GM19239 (cell line): ENCODE results near the gene FXR2.
"Not testable (repeated sequence)": the region's sequence is repeated elsewhere in the genome, so short reads cannot be mapped to it uniquely, and the experiment has no call there.

Source experiments
- DNase-seq: peaks from one replicate; pipeline ENCODE4 v3.0.0; 2011; ENCODE audit warnings: low spot score; ENCODE audit not compliant: insufficient read length
- FAIRE-seq: peaks from 2 replicates; lab custom pipeline; 2011; peaks lifted over from hg19 to GRCh38; lab: Jason Lieb, UNC

FXR2 gene

GRCh38 chr17:7631398-7632380 is 17.0 kb upstream of the FXR2 start:
- DNase-seq = no peak
- FAIRE-seq = no peak

DNA sequence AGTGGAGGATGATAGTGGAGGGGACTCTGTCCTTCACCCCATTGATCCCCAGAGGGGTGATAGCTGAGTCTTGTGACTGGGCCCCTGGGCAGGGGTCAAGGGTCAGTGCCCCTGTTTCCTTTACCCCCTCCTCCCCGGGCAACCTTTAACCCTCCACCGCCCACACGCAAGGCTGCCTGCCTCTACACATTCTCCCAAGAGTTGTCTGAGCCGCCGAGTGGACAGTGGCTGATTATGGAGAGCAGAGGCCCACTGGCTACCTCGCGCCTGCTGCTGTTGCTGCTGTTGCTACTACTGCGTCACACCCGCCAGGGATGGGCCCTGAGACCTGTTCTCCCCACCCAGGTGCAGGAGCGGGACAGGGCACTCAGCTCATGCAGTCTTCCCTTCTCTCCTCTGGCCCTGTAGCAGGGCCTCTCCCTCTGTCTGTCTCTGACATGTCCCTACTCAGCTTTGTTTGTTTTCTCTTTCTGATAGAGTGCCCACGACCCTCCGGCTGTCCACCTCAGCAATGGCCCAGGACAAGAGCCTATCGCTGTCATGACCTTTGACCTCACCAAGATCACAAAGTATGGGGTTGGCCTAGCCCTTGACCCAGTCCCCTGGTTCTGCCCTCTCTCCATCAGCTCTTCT is 15.4 kb upstream of the FXR2 start, which contains the start of gene SHBG:
SHBG (plus strand) TSS at position 197 of the 633 bp plus-strand sequence; CDS start at position 235, 38 bp downstream.
- DNase-seq (no peak), FAIRE-seq (no peak)

DNA sequence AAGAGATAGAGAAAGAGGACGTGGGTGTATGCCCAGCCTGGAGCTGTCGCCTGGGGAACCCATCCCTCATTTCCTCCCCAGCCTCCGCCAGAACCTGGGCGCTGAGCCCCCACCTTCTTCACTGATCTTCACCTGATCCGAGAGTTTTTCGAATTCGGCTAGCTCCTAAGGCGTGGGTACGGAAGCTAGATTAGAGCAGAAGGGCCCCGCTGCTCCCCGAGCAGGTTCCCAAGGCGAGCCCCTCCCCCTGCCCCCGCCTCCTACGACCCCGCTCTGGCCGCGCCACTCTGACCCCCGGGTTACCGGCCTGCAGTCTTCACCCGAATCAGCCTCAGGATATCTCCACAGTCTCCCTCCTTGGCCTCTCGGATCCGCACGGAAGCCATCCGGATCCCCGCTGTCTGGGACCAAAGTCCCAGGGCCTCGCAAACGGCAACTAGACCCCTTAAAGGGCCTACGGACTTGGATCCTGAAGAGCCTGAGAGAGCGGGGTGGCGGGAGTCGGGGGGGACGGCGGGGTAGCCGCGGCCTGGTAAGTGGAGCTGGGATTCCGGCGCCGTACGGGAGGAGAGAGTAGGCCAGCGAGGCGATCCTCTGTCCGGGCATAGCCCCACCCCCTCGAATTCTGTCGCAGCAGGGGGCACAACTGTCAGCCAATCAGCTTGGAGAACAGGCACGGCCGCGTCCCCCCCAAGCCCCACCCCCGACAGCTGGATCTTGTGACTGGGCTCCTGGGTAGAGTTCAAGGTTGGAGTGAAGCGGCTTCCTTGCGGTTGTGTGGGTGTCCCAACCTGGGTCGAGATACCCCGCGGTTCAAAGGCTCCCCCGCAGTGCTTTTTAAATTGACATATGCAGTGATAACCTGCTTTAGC is 12.8 kb upstream of the FXR2 start, which contains the start of gene SAT2:
SAT2 (minus strand) TSS at position 572 of the 872 bp plus-strand sequence; CDS start at position 386, 186 bp downstream.
- DNase-seq (peak; percentile 95), FAIRE-seq (peak; percentile 98)

DNA sequence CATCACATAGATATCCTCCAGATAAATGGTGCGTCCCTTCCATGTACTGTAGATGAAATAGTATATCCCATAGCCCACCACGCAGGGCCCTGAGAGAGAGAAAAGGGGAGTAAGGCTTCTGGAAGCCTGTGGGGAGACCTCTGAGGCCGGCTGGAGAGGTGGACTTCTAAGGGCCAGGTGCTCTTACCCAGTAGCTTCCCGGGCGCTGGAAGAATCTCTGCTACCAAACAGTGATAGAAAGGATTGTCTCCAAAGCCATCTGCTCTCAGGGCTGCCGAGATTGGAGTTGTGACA is 12.2 kb upstream of the FXR2 start:
- FAIRE-seq (no peak), DNase-seq (no peak)

GRCh38 chr17:7626307-7626706 is 11.6 kb upstream of the FXR2 start:
- no peak for DNase-seq
- no peak for FAIRE-seq

- FAIRE-seq, DNase-seq: not testable (repeated sequence)
Measured at GRCh38 chr17:7625749-7626148, 11.1 kb upstream of the FXR2 start.

- no peak for FAIRE-seq
Measured at GRCh38 chr17:7623661-7624060, 9.0 kb upstream of the FXR2 start.

GRCh38 chr17:7620835-7621234 is 6.1 kb upstream of the FXR2 start:
- DNase-seq (no peak), FAIRE-seq (no peak)

More at GRCh38 chr17:7623661-7624060, 9.0 kb upstream of the FXR2 start:
- no peak for DNase-seq

DNA sequence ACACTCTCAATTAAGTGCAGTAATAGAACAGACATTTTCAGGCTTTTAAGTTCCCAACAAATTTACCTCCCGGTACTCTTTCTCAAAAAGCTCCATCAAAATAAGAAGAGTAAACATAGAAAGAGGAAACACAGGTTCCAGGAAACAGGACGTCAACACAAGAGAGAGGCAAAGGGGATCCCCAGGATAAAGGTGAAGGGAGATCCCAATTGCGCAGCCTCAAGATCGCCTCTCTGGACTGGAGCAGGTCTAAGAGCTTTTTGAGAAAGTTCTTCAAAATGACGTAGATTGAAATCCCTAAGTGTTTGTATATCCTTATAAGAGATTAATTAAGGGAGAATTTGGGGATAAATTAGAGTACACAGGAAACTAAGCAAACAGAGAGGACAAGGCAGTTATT is 3.9 kb upstream of the FXR2 start:
- DNase-seq (no peak), FAIRE-seq (no peak)

DNA sequence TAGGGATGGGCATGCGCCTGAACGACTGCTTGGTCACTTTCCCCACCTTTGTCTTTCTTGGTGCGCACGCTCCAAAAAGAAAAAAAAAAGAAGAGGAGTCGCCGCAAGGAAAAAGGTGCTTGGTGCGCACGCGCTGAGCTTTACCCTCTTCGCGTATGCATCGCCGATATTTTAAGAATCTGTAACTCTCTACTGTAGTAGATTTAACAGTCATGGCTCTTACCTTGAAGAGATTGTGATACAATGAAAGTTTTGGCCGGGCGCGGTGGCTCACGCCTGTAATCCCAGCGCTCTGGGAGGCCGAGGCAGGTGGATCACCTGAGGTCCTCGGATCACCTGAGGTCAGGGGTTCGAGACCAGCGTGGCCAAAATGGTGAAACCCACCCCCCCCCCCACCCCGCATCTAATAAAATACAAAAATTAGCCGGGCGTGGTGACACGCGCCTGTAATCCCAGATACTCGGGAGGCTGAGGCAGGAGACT is 609 bp upstream of the FXR2 start:
- DNase-seq (no peak), FAIRE-seq (no peak)

GRCh38 chr17:7613769-7614424 is 800 bp downstream of the FXR2 start:
- DNase-seq (no peak), FAIRE-seq (no peak)

- FAIRE-seq = no peak
- no peak for DNase-seq
Measured at GRCh38 chr17:7612294-7612640, 2.4 kb downstream of the FXR2 start.

DNA sequence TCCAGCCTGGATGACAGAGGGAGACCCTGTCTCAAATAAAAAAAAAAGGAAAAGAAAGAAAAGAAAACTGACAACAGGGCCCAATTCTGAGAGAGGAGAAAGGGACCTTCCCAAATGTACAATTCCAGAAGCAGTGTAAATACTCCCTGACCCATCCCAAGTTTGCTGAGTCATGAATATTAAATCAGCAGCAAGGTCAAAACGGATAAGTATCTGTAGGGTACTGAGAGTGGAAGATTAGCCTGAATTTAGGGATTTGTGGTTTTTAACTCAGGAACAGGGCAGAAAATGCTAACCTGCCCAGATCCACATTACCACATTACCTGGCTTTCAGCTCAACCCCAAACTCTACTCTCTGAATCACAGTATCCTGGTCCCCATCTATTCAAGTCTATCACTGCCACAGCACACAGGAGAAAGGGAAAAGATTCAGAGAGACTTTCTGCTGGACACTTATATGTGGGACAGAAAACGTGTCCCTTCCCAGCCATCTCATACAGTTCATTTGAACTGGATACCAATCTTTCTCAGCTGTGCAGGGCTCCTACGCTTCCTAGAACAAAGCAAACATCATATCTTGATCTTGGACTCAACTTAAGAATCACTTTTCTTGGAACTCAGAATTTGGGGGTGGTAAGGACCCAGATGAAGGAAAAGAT is 2.9 kb downstream of the FXR2 start:
- no peak for FAIRE-seq
- no peak for DNase-seq

- DNase-seq = no peak
- no peak for FAIRE-seq
Measured at GRCh38 chr17:7610641-7611040, 4.1 kb downstream of the FXR2 start.

DNA sequence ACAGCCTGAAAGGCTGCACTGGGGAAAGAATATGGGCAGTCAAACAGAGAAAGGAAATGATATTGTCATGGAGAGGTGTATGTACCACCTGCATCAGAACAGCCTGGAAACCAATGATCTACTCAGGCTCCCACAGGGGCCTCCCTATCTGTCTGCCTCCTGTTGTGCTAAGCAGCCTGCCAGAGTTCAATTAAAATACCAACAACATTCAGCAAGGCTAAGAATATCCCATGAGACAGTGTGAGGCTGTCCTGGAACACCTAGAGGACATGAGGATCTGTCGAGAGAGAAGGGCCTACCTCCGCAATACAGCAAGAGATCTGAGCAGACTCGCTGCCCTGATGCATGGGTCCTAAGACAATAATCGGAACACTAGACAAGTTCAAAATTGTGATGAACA is 8.4 kb downstream of the FXR2 start:
- FAIRE-seq (no peak), DNase-seq (no peak)

GRCh38 chr17:7597561-7597960 is 17.1 kb downstream of the FXR2 start:
- not testable (repeated sequence) for DNase-seq, FAIRE-seq

DNA sequence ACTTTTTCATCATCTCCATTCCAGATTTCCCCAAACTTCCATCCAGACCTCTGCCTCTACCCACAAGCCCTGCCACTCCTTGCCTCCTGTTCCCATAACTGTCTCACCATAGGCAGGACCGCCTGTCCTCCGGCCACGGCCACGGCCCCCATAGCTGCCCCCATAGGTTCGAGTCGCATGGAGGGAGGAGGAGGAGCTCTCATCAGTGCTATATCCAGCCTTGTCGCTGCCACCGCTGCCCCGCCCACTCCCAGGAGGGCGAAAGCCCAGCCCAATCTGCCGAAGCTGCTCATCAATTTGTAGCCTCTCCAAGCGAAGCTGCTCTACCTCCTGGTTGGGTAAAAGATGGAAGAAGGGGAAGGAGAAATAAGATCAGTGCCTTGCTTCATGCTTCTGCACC is 21.4 kb downstream of the FXR2 start:
- no peak for DNase-seq

DNA sequence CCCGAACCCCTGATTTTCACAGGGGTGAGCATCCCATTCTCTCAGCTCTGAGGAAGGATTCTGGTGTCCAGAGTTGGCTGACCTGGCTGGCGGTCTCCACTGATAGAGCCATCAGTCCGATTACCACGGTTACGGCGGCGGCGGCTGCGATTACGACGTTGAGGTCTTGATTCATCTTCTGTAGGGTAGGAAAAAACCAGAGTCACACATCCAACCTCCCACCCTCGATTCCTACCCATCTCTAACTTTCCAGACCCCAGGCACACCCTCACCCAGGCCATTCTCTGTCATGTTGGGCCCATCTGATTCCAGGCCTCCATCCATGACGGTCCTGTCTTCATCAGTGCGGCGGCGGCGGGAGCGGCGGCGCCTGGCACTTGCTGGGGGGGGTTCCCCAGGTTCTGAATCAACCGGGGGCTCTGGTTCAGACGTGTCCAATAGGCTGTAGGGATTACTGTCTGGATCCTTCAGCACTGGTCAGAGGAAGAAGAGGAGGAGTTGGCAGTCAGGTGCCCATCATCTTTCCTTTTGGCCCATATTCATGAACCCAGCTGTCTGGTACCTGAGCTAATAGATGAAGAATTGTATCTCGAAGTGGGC is 22.2 kb downstream of the FXR2 start:
- FAIRE-seq (no peak), DNase-seq (no peak)

More for the DNA sequence above, 21.4 kb downstream of the FXR2 start:
- no peak for FAIRE-seq

GRCh38 chr17:7591596-7591995 is 23.1 kb downstream of the FXR2 start:
- FAIRE-seq (no peak), DNase-seq (no peak)
